HCT116 (cell line): ENCODE results near the gene PDGFD. TPM values are rescaled to one million over a fixed set of nuclear protein-coding genes. Genes with fewer than 3 reads are reported as not detected.

ENCODE experiments used
- ATAC-seq: fragments of 200-7000 bp; cut with Tn5 transposase; 2 replicates; pipeline ENCODE4 v1.9.1; 2020; ENCODE audit warnings: mild to moderate bottlenecking, moderate library complexity
- BruUV-seq: library from RNA; stranded (reverse); fragments of 400-500 nt; replicated peaks from 2 replicates; lab custom pipeline; 2021; lab: Mats Ljungman, UMichigan
- CTCF ChIA-PET: fragments of 300-600 bp; sonication (Branson Sonifier 250); formaldehyde crosslinking; loops from one replicate; lab custom pipeline; 2021; ENCODE audit warnings: antibody characterized with exemption; lab: Charles Lee
- POLR2A ChIA-PET: fragments of 300-600, 350-600 bp; sonication (Branson Sonifier 250); formaldehyde crosslinking; loops from one replicate; lab custom pipeline; 2021; ENCODE audit warnings: antibody characterized with exemption; lab: Charles Lee
- RAD21 ChIA-PET, 2 experiments: fragments of 300-600 bp; sonication (Branson Sonifier 250); formaldehyde crosslinking; loops; one replicate each; lab custom pipeline; 2023; ENCODE audit warnings: low total read pairs in 2 of 2; ENCODE audit not compliant: uncharacterized antibody in 2 of 2, unreplicated experiment in 2 of 2, low non-redundant PET in 1 of 2; lab: Charles Lee
- DNase-seq: peaks from one replicate; pipeline ENCODE4 v3.0.0-alpha.2; 2010; ENCODE audit warnings: low read depth, low spot score
- H2AFZ ChIP-seq: fragments of 200-600 bp; shearing (Covaris generic), sonication (generic); 2 replicates; pipeline ENCODE4 v1.6.1; 2017; ENCODE audit warnings: low read depth, mixed run types, mixed read lengths, antibody characterized with exemption, low read length; ENCODE audit not compliant: poor library complexity, severe bottlenecking
- H3K27ac ChIP-seq: 2 replicates; pipeline ENCODE4 v1.5.1; 2012; ENCODE audit warnings: low read depth, low read length
- H3K27me3 ChIP-seq: fragments of 200-600 bp; sonication (generic); 2 replicates; pipeline ENCODE4 v1.6.1; 2016; ENCODE audit warnings: mixed run types, low read length, mixed read lengths; ENCODE audit not compliant: insufficient read depth
- H3K36me3 ChIP-seq, 2 experiments: fragments of 200-500 bp in 1 of 2; fragments of 200-600 bp in 1 of 2; sonication (Bioruptor generic) in 1 of 2; sonication (generic) in 1 of 2; 2 replicates each; pipeline versions ENCODE4 v1.5.1 to v1.6.1; 2014 to 2016; ENCODE audit warnings: low read length in 2 of 2, inconsistent platforms in 1 of 2, mixed read lengths in 1 of 2, mixed run types in 1 of 2; ENCODE audit not compliant: insufficient read depth in 2 of 2, control insufficient read depth in 1 of 2
- H3K4me1 ChIP-seq, 2 experiments: fragments of 200-600 bp in 1 of 2; sonication (generic) in 1 of 2; 2 replicates each; pipeline versions ENCODE4 v1.5.1 to v1.6.1; 2012 to 2017; ENCODE audit warnings: low read length in 2 of 2, inconsistent platforms in 1 of 2, mild to moderate bottlenecking in 1 of 2, mixed read lengths in 1 of 2, mixed run types in 1 of 2, moderate library complexity in 1 of 2; ENCODE audit not compliant: insufficient read depth in 2 of 2, control insufficient read depth in 1 of 2
- H3K4me2 ChIP-seq: fragments of 200-600 bp; sonication (generic); 2 replicates; pipeline ENCODE4 v1.6.1; 2017; ENCODE audit warnings: mixed run types, low read length, mixed read lengths
- H3K4me3 ChIP-seq, 2 experiments: fragments of 200-600 bp in 1 of 2; sonication (generic) in 1 of 2; replicated peaks in 1 of 2; 2 replicates each; pipeline ENCODE4 v1.5.1; 2011 to 2016; ENCODE audit warnings: low read length in 2 of 2, control low read depth in 1 of 2, low read depth in 1 of 2, mild to moderate bottlenecking in 1 of 2, mixed read lengths in 1 of 2, mixed run types in 1 of 2
- H3K79me2 ChIP-seq: fragments of 200-600 bp; sonication (generic); 2 replicates; pipeline ENCODE4 v1.6.1; 2017; ENCODE audit warnings: mild to moderate bottlenecking, mixed run types, low read length, moderate library complexity, mixed read lengths; ENCODE audit not compliant: insufficient read depth
- H3K9ac ChIP-seq: fragments of 200-600 bp; sonication (generic); 2 replicates; pipeline ENCODE4 v1.6.1; 2016; ENCODE audit warnings: low read length, mixed read lengths
- H3K9me2 ChIP-seq: fragments of 200-600 bp; sonication (generic), shearing (Covaris generic); 2 replicates; pipeline ENCODE4 v1.6.1; 2017; ENCODE audit warnings: mixed run types, mild to moderate bottlenecking, moderate library complexity; ENCODE audit not compliant: insufficient read depth
- H3K9me3 ChIP-seq, 2 experiments: fragments of 200-500 bp in 1 of 2; fragments of 200-600 bp in 1 of 2; sonication (Bioruptor generic) in 1 of 2; sonication (generic) in 1 of 2; 2 replicates each; pipeline ENCODE4 v1.6.1; 2014 to 2017; ENCODE audit warnings: low read length in 2 of 2, mixed read lengths in 2 of 2, inconsistent platforms in 1 of 2, low read depth in 1 of 2, mild to moderate bottlenecking in 1 of 2, mixed run types in 1 of 2, moderate library complexity in 1 of 2; ENCODE audit not compliant: control insufficient read depth in 1 of 2, insufficient read depth in 1 of 2
- H4K20me1 ChIP-seq: fragments of 200-600 bp; sonication (generic), shearing (Covaris generic); 2 replicates; pipeline ENCODE4 v1.6.1; 2017; ENCODE audit warnings: mixed run types, mild to moderate bottlenecking, moderate library complexity; ENCODE audit not compliant: insufficient read depth
- ATF3 ChIP-seq: IDR thresholded peaks from 2 replicates; pipeline ENCODE4 v1.6.1; 2012
- CBX3 ChIP-seq: IDR thresholded peaks from 2 replicates; pipeline ENCODE4 v1.6.1; 2012; ENCODE audit warnings: low read depth
- CTCF ChIP-seq, 3 experiments: fragments of 200-600 bp in 1 of 3; sonication (generic) in 1 of 3; IDR thresholded peaks in 2 of 3; conservative IDR thresholded peaks in 1 of 3; 2 replicates each; pipeline ENCODE4 v1.5.1; 2012 to 2017; ENCODE audit warnings: low read depth in 2 of 3, low read length in 2 of 3, antibody characterized with exemption in 1 of 3, borderline replicate concordance in 1 of 3, control low read depth in 1 of 3, mild to moderate bottlenecking in 1 of 3, mixed read lengths in 1 of 3, mixed run types in 1 of 3, moderate library complexity in 1 of 3; ENCODE audit not compliant: insufficient read depth in 1 of 3
- EGR1 ChIP-seq: IDR thresholded peaks from 2 replicates; pipeline ENCODE4 v1.6.1; 2012; ENCODE audit warnings: low read depth
- ELF1 ChIP-seq: IDR thresholded peaks from 2 replicates; pipeline ENCODE4 v1.6.1; 2012; ENCODE audit warnings: low read depth, borderline replicate concordance
- EZH2 ChIP-seq: fragments of 200-600 bp; sonication (generic); IDR thresholded peaks from 2 replicates; pipeline ENCODE4 v1.6.1; 2017; ENCODE audit warnings: antibody characterized with exemption, mixed run types
- EZH2phosphoT487 ChIP-seq: fragments of 200-600 bp; IDR thresholded peaks from 2 replicates; pipeline ENCODE4 v1.6.1; 2018; ENCODE audit warnings: antibody characterized with exemption, borderline replicate concordance
- JUND ChIP-seq: IDR thresholded peaks from 2 replicates; pipeline ENCODE4 v1.6.1; 2012
- MAX ChIP-seq: IDR thresholded peaks from 2 replicates; pipeline ENCODE4 v1.6.1; 2012
- RAD21 ChIP-seq: IDR thresholded peaks from 2 replicates; pipeline ENCODE4 v1.6.1; 2012; ENCODE audit warnings: low read depth, mild to moderate bottlenecking
- SIN3A ChIP-seq: IDR thresholded peaks from 2 replicates; pipeline ENCODE4 v1.6.1; 2012; ENCODE audit warnings: low read depth
- SRF ChIP-seq: IDR thresholded peaks from 2 replicates; pipeline ENCODE4 v1.6.1; 2012; ENCODE audit warnings: low read depth
- ZFX ChIP-seq: fragments of 450-650 bp; IDR thresholded peaks from 2 replicates; pipeline ENCODE4 v1.6.1; 2017
- ZNF274 ChIP-seq: fragments of 200-500 bp; sonication (Bioruptor generic); IDR thresholded peaks from 2 replicates; pipeline ENCODE4 v1.6.1; 2014; ENCODE audit warnings: mild to moderate bottlenecking, low read depth, low read length, inconsistent platforms
- intact Hi-C: fragments of 100-400 bp; cut with micrococcal nuclease; formaldehyde crosslinking; loops from 2 replicates; pipeline ENCODE4 v1.10.0; 2022
- total RNA-seq: library from RNA; stranded (reverse); gene quantifications from one replicate; pipeline ENCODE4 v1.2.1, GENCODE V29; 2021; ENCODE audit not compliant: unreplicated experiment
- TF ChIP-seq, protein P1 (sequence below): IDR thresholded peaks from 2 replicates; pipeline ENCODE4 v1.6.1; 2012; ENCODE audit warnings: low read depth

The PDGFD gene
- total RNA-seq, 1 experiment from 2014 or later = 0.34 TPM

DNA sequence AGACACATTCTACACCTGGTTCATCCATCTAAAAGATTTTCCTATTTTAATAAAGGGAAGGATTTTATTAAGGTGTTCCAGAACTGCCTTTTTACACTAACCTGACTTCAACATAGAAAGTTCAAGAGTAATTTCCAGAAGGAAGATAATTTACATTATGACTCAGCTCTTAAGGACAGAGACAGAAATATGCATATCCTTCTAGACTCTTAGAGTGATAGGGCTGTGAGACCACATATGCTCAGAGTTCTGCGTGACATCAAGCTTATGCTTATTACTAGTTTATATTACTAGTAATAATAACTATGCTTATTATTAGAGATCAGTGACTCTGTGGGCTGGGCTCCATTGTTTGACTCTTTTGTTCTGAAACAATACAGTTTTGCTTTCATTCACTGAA is 4.6 kb downstream of the PDGFD start:
- Histone ChIP-seq H4K20me1 (no peaks in the 10 kb centered on the region), H3K36me3 (no peaks in the 10 kb centered on the region), H3K27ac (no peak overlapping the region), H3K79me2 (no peaks in the 10 kb centered on the region), H3K4me1 (no peaks in the 10 kb centered on the region), H3K9me2 (no peaks in the 10 kb centered on the region; the same call in 1 of the 2 replicates), H3K27me3 (no peaks in the 10 kb centered on the region), H3K9me3 (no peaks in the 10 kb centered on the region), H2AFZ (no peak overlapping the region), H3K4me2 (no peak overlapping the region), H3K9ac (no peak overlapping the region), H3K4me3 (no peak overlapping the region)
- no peak for DNase-seq
- CTCF ChIA-PET = no interaction called here
- POLR2A ChIA-PET = no interaction called here
- no TSS peak for BruUV-seq
- TF ChIP-seq SRF (no peak), EZH2phosphoT487 (no peak), EZH2 (no peak), CTCF (IDR thresholded peaks at IDR 0.05 in 2 of 3, conservative IDR thresholded peaks at IDR 0.05 in 1 of 3; ENCODE audit: borderline replicate concordance in 1 of 3, insufficient read depth in 1 of 3, low read depth in 2 of 3, low read length in 2 of 3) (no peak), ZNF274 (no peak), ZFX (no peak), RAD21 (no peak)
- intact Hi-C loops = no loop called here
- RAD21 ChIA-PET = no interaction called here
- ATAC-seq = no peak

- no peak for ATAC-seq
- Histone ChIP-seq H3K4me1 (no peaks in the 10 kb centered on the region), H3K9me2 (no peaks in the 10 kb centered on the region), H3K4me2 (no peak overlapping the region), H2AFZ (no peak overlapping the region), H3K27ac (no peak overlapping the region), H3K9ac (no peak overlapping the region), H4K20me1 (no peaks in the 10 kb centered on the region), H3K27me3 (no peaks in the 10 kb centered on the region), H3K79me2 (no peaks in the 10 kb centered on the region), H3K36me3 (no peaks in the 10 kb centered on the region), H3K9me3 (no peaks in the 10 kb centered on the region), H3K4me3 (no peak overlapping the region)
- no TSS peak for BruUV-seq
- no peak for DNase-seq
- ChIA-PET RAD21 (no interaction called here), POLR2A (no interaction called here), CTCF (no interaction called here)
- intact Hi-C loops = no loop called here
- TF ChIP-seq ZFX = no peak
- no peak for TF ChIP-seq EZH2
- no peak for TF ChIP-seq MAX
- no peak for TF ChIP-seq ELF1
- no peak for TF ChIP-seq SIN3A
- no peak for TF ChIP-seq ATF3
- TF ChIP-seq, protein P1, sequence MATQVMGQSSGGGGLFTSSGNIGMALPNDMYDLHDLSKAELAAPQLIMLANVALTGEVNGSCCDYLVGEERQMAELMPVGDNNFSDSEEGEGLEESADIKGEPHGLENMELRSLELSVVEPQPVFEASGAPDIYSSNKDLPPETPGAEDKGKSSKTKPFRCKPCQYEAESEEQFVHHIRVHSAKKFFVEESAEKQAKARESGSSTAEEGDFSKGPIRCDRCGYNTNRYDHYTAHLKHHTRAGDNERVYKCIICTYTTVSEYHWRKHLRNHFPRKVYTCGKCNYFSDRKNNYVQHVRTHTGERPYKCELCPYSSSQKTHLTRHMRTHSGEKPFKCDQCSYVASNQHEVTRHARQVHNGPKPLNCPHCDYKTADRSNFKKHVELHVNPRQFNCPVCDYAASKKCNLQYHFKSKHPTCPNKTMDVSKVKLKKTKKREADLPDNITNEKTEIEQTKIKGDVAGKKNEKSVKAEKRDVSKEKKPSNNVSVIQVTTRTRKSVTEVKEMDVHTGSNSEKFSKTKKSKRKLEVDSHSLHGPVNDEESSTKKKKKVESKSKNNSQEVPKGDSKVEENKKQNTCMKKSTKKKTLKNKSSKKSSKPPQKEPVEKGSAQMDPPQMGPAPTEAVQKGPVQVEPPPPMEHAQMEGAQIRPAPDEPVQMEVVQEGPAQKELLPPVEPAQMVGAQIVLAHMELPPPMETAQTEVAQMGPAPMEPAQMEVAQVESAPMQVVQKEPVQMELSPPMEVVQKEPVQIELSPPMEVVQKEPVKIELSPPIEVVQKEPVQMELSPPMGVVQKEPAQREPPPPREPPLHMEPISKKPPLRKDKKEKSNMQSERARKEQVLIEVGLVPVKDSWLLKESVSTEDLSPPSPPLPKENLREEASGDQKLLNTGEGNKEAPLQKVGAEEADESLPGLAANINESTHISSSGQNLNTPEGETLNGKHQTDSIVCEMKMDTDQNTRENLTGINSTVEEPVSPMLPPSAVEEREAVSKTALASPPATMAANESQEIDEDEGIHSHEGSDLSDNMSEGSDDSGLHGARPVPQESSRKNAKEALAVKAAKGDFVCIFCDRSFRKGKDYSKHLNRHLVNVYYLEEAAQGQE = no peak
- TF ChIP-seq JUND = no peak
- TF ChIP-seq EGR1 = no peak
- TF ChIP-seq CBX3 = no peak
Observed at GRCh38 chr11:104155375-104155774, 8.6 kb downstream of the PDGFD start.
